Psoas muscle (tissue), 8 donors: ENCODE results near the gene KANSL1. TPM values are rescaled to one million over a fixed set of nuclear protein-coding genes. Genes with fewer than 3 reads are reported as not detected.
A peak's percentile ranks its signal among the peaks of the same experiment; 100 is the strongest.

ENCODE experiments used
- ATAC-seq, 4 donors: fragments of 200-7000 bp; cut with Tn5 transposase; one replicate each; pipeline ENCODE4 v1.9.1; 2020; ENCODE audit warnings: moderate library complexity in 3 of 4, mild to moderate bottlenecking in 2 of 4
- DNase-seq, 2 donors: peaks; one replicate each; pipeline ENCODE4 v3.0.0-alpha.2; 2020
- H3K27ac ChIP-seq: fragments of 200-600 bp; one replicate; pipeline ENCODE4 v1.8.0; 2022
- H3K27me3 ChIP-seq, 3 donors: fragments of 200-600 bp in 1 of 3; one replicate each; pipeline versions ENCODE4 v1.6.1 to v1.8.0; 2013 to 2022; ENCODE audit warnings: low read length in 2 of 3, mild to moderate bottlenecking in 2 of 3, moderate library complexity in 1 of 3; ENCODE audit not compliant: insufficient read depth in 3 of 3
- H3K36me3 ChIP-seq, 2 donors: fragments of 200-600 bp in 1 of 2; one replicate each; pipeline versions ENCODE4 v1.6.1 to v1.8.0; 2013 to 2022; ENCODE audit warnings: low read depth in 1 of 2, mild to moderate bottlenecking in 1 of 2, moderate library complexity in 1 of 2; ENCODE audit not compliant: insufficient read depth in 1 of 2
- H3K4me1 ChIP-seq: fragments of 200-600 bp; one replicate; pipeline ENCODE4 v1.8.0; 2022
- H3K4me3 ChIP-seq: fragments of 200-600 bp; one replicate; pipeline ENCODE4 v1.8.0; 2022; ENCODE audit warnings: mild to moderate bottlenecking
- H3K9me3 ChIP-seq: fragments of 200-600 bp; one replicate; pipeline ENCODE4 v1.8.0; 2022
- CTCF ChIP-seq: fragments of 200-600 bp; IDR thresholded peaks from one replicate; pipeline ENCODE4 v1.8.0; 2022; ENCODE audit warnings: antibody characterized with exemption
- WGBS, 3 donors: extraction: QIAGEN DNeasy Blood & Tissue Kit; methylation state at CpG; one replicate each; pipeline versions ENCODE4 v1.1.6 to v1.1.7; 2013; 5-methylcytosine and 5-hydroxymethylcytosine counted together
- intact Hi-C, 2 donors: fragments of 100-400 bp; cut with DNase I; formaldehyde crosslinking; loops; one replicate each; pipeline versions ENCODE4 v1.11.0 to v1.14.2; 2022
- polyA plus RNA-seq, 3 donors: library from polyadenylated mRNA; stranded (reverse); fragments of 200-250 nt; gene quantifications; one replicate each; pipeline ENCODE4 v1.2.3, GENCODE V29; 2013
- total RNA-seq, 4 donors: library from RNA; stranded (reverse); fragmentation: NEBNext Ultra II Directional in 2 of 4; extraction: Animal tissue kit (Norgen Biotek cat#: 25700) in 2 of 4; gene quantifications; one replicate each; pipeline versions ENCODE4 v1.2.1 to v1.2.4, GENCODE V29; 2021 to 2023
- donor health status: healthy with polysubstance abuse.
- donor health status: DM: no; HTN: no; CAD: no; lungs with moderate emphysema.
- donor health status: Bipolar disorder and iron deficiency.
- donor health status: healthy.
- donor health status: DM: yes; HTN: yes; CAD: no.
- donor health status: DM: no; HTN: no; CAD: no.
- donor health status: DM: no; HTN: no; CAD: no.
- donor health status: DM: yes; HTN: yes; CAD: no.

KANSL1 gene
- total and polyA plus RNA-seq, 7 donors: 6.9 to 37.5 (median 25.8) TPM

- H3K4me1 ChIP-seq: peaks cover under 1% of the 10 kb centered on the region
- 90 to 94% (median 92%) methylated on average over 39 to 41 of the region's 41 CpGs for WGBS, 3 donors
- DNase-seq (peak in 1 of 2 donors; percentile 51), ATAC-seq (peak in 1 of 4 donors; percentile 19)
- no peak overlapping the region for H3K27ac ChIP-seq
- no peaks in the 10 kb centered on the region for H3K27me3 ChIP-seq
- intact Hi-C loops: no loop called here
- H3K9me3 ChIP-seq: no peaks in the 10 kb centered on the region
- no peak overlapping the region for H3K4me3 ChIP-seq
- peaks cover 0 to 60% of the 10 kb centered on the region in 2 donors for H3K36me3 ChIP-seq
- TF ChIP-seq CTCF: no peak
Measured at GRCh38 chr17:45982791-45983613, 210.2 kb downstream of the KANSL1 start.

GRCh38 chr17:45981306-45981705 is 211.9 kb downstream of the KANSL1 start:
- no peak overlapping the region for H3K27ac ChIP-seq
- no peak for DNase-seq
- intact Hi-C loops: no loop called here
- H3K4me1 ChIP-seq: peaks cover 15% of the 10 kb centered on the region
- H3K27me3 ChIP-seq: no peaks in the 10 kb centered on the region
- peaks cover 0 to 43% of the 10 kb centered on the region in 2 donors for H3K36me3 ChIP-seq
- no peak for ATAC-seq
- TF ChIP-seq CTCF: no peak
- no peak overlapping the region for H3K4me3 ChIP-seq
- WGBS, 3 donors: 88 to 90% (median 89%) methylated on average over 7 of the region's 7 CpGs
- H3K9me3 ChIP-seq: no peaks in the 10 kb centered on the region

- Histone ChIP-seq H3K4me1 (peaks cover 18% of the 10 kb centered on the region), H3K4me3 (no peak overlapping the region), H3K27me3 (no peaks in the 10 kb centered on the region), H3K36me3 (peaks cover 0 to 41% of the 10 kb centered on the region in 2 donors), H3K9me3 (no peaks in the 10 kb centered on the region), H3K27ac (no peak overlapping the region)
- intact Hi-C loops: no loop called here
- 86 to 90% (median 89%) methylated on average over 6 of the region's 6 CpGs for WGBS, 3 donors
- no peak for DNase-seq
- no peak for ATAC-seq
- TF ChIP-seq CTCF: no peak
Measured at GRCh38 chr17:45980855-45981254, 212.4 kb downstream of the KANSL1 start.

Other genes with a start within 250 kb of the KANSL1 start
- 1 to 10 TPM in 1 of 4 donors, not detected in 3; 2.0 TPM for gene STH, start 194.2 kb downstream of the KANSL1 start, total RNA-seq
- gene STH, start 194.2 kb downstream of the KANSL1 start, polyA plus RNA-seq: under 1 TPM in 2 of 3 donors, not detected in 1; 0.25 to 0.26 TPM
- 1 to 10 TPM in 2 of 4 donors, under 1 TPM in 2; 0.17 to 3.0 (median 1.5) TPM for gene LRRC37A, start 101.7 kb upstream of the KANSL1 start, total RNA-seq
- gene LRRC37A, start 101.7 kb upstream of the KANSL1 start, polyA plus RNA-seq: 1 to 10 TPM in 1 of 3 donors, under 1 TPM in 2; 0.47 to 1.3 (median 0.61) TPM
- gene ARL17B, start 168.3 kb upstream of the KANSL1 start, total RNA-seq: 10 to 100 TPM in 1 of 4 donors, 1 to 10 TPM in 3; 7.6 to 12.5 (median 8.2) TPM
- 10 to 100 TPM in 1 of 3 donors, 1 to 10 TPM in 2; 3.8 to 27.1 (median 8.7) TPM for gene ARL17B, start 168.3 kb upstream of the KANSL1 start, polyA plus RNA-seq